ENCODE results near the gene KDM2A. TPM values are rescaled to one million over a fixed set of nuclear protein-coding genes. Genes with fewer than 3 reads are reported as not detected.
A peak's percentile ranks its signal among the peaks of the same experiment; 100 is the strongest.

KDM2A gene
- total and polyA plus RNA-seq, 2 of the 13 experiments (the other 11 are each of a cell fraction or from before 2014, with no cell fraction given): 31.3 to 31.4 TPM

GRCh38 chr11:67076202-67076601 is 42.9 kb upstream of the KDM2A start (continued):
- TF ChIP-seq ZBTB38 (CRISPR knock-in tag; IDR thresholded peaks at IDR 0.05) (0 out of 2 replicates have a peak, but pooled peaks have one; percentile 30), TGIF2 (CRISPR knock-in tag; IDR thresholded peaks at IDR 0.05) (0 out of 2 replicates have a peak, but pooled peaks have one; percentile 52), ZMYM3 (CRISPR knock-in tag; IDR thresholded peaks at IDR 0.05) (peak; percentile 85; the same call in 1 of the 2 replicates)
- TF ChIP-seq, protein P1, sequence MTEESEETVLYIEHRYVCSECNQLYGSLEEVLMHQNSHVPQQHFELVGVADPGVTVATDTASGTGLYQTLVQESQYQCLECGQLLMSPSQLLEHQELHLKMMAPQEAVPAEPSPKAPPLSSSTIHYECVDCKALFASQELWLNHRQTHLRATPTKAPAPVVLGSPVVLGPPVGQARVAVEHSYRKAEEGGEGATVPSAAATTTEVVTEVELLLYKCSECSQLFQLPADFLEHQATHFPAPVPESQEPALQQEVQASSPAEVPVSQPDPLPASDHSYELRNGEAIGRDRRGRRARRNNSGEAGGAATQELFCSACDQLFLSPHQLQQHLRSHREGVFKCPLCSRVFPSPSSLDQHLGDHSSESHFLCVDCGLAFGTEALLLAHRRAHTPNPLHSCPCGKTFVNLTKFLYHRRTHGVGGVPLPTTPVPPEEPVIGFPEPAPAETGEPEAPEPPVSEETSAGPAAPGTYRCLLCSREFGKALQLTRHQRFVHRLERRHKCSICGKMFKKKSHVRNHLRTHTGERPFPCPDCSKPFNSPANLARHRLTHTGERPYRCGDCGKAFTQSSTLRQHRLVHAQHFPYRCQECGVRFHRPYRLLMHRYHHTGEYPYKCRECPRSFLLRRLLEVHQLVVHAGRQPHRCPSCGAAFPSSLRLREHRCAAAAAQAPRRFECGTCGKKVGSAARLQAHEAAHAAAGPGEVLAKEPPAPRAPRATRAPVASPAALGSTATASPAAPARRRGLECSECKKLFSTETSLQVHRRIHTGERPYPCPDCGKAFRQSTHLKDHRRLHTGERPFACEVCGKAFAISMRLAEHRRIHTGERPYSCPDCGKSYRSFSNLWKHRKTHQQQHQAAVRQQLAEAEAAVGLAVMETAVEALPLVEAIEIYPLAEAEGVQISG (CRISPR knock-in tag; IDR thresholded peaks at IDR 0.05): peak; percentile 29; the same call in 1 of the 2 replicates

DNA sequence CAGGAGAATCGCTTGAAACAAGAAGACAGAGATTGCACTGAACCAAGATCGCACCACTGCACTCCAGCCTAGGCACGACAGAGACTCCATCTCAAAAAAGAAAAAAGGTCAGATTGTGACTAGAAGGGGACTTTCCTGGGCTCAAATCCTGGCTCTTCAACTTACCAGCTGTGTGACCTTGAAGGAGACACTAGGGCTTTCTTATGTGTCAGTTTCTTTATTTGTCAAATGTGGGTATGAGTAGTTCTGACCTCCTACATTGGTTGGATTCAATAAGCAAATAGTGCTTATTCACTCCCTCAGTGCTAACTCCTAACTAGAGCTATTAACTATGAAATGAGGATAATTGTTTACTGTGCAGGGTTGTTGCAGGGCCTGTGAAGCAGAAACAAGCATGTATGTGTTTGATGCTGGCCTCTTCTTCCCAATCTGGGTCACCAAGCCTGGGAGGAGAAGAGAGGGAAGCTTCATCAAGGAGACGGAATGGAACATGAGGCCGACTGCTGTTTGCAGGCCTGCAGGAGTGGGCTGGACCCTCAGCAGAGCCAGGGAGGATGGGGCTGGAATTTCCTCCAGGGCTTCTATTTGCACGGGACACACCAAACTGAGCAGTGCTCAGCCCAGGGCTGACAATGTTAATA is 39.9 kb upstream of the KDM2A start:
- H3K4me1 ChIP-seq (ENCODE audit: insufficient read depth, low read length): peaks cover 50% of the 10 kb centered on the region
- H2AFZ ChIP-seq (ENCODE audit: low read length): no peak overlapping the region
- no peak overlapping the region for H3K9ac ChIP-seq (ENCODE audit: insufficient read depth, low read depth, low read length)
- no peaks in the 10 kb centered on the region for H4K20me1 ChIP-seq (ENCODE audit: insufficient read depth, low read length)
- ATAC-seq (no peak), FAIRE-seq (no peak), DNase-seq (ENCODE audit: low spot score) (no peak)
- no peak overlapping the region; the same call in 1 of the 2 replicates for H3K4me2 ChIP-seq (ENCODE audit: low read depth, low read length)
- TF ChIP-seq ZBTB33 (CRISPR knock-in tag; IDR thresholded peaks at IDR 0.05) (no peak), RBM22 (optimal IDR thresholded peaks at IDR 0.05; ENCODE audit: low read length) (no peak), MTF1 (CRISPR knock-in tag; IDR thresholded peaks at IDR 0.05) (no peak), ZUFSP (CRISPR knock-in tag; IDR thresholded peaks at IDR 0.05; ENCODE audit: borderline replicate concordance) (no peak), ZNF674 (CRISPR knock-in tag; IDR thresholded peaks at IDR 0.05; ENCODE audit: low read depth) (no peak)
- TF ChIP-seq, protein P2, sequence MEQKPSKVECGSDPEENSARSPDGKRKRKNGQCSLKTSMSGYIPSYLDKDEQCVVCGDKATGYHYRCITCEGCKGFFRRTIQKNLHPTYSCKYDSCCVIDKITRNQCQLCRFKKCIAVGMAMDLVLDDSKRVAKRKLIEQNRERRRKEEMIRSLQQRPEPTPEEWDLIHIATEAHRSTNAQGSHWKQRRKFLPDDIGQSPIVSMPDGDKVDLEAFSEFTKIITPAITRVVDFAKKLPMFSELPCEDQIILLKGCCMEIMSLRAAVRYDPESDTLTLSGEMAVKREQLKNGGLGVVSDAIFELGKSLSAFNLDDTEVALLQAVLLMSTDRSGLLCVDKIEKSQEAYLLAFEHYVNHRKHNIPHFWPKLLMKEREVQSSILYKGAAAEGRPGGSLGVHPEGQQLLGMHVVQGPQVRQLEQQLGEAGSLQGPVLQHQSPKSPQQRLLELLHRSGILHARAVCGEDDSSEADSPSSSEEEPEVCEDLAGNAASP (CRISPR knock-in tag; IDR thresholded peaks at IDR 0.05; ENCODE audit: borderline replicate concordance): no peak
- H3K9me3 ChIP-seq (ENCODE audit: low read length): no peaks in the 10 kb centered on the region
- POLR2A ChIA-PET: interaction anchor here (0.5 kb wide), 1 partner anchor 142 kb away, joined by 3 read pairs; no protein-coding TSS in a partner anchor
- no peak overlapping the region for H3K27ac ChIP-seq (ENCODE audit: extremely low read length, insufficient read depth, low read length)
- in situ Hi-C loops (cut with HindIII; ENCODE audit: extremely low pct_ligation_motif_present, low pct_unique_long_range_greater_than_20kb): no loop called here
- no TSS peak for BruUV-seq (replicated peaks)
- no peak overlapping the region for H3K4me3 ChIP-seq (replicated peaks in 1 of 3; ENCODE audit: insufficient read depth in 1 of 3, low read depth in 2 of 3, low read length in 3 of 3)
- H3K79me2 ChIP-seq (ENCODE audit: insufficient read depth, low read length): no peaks in the 10 kb centered on the region
- H3K36me3 ChIP-seq (replicated peaks in 1 of 2; ENCODE audit: control insufficient read depth in 1 of 2, insufficient read depth in 2 of 2, low read length in 2 of 2): no peaks in the 10 kb centered on the region
- CTCF ChIA-PET (ENCODE audit: low intra/inter-chr PET ratio, low total read pairs): no interaction called here
- peaks cover 2 to 18% of the 10 kb centered on the region in 2 experiments; a peak in 4 of 5 replicates for H3K27me3 ChIP-seq (ENCODE audit: control insufficient read depth in 1 of 2, insufficient read depth in 2 of 2, low read length in 2 of 2)
- intact Hi-C loops (cut with micrococcal nuclease; ENCODE audit: unreplicated experiment): no loop called here
- WGBS (ENCODE audit: low lambda C conversion rate): 48% methylated on average over 6 of the region's 6 CpGs
